NB4 (cell line): Measurements from ENCODE around the gene LSM5.

Source experiments
- DNase-seq: peaks from one replicate; pipeline ENCODE4 v3.0.0; 2010; ENCODE audit warnings: low read depth
- H3K4me3 ChIP-seq: one replicate; pipeline ENCODE4 v1.5.1; 2011; ENCODE audit warnings: mild to moderate bottlenecking, low read depth, low read length, moderate library complexity
- MYC ChIP-seq: IDR thresholded peaks from 2 replicates; pipeline ENCODE4 v1.6.1; 2011; ENCODE audit warnings: low read depth, low read length
- POLR2A ChIP-seq: IDR thresholded peaks from 2 replicates; pipeline ENCODE4 v1.6.1; 2011; ENCODE audit warnings: mild to moderate bottlenecking; ENCODE audit not compliant: insufficient read length; ENCODE audit errors: extremely low read depth
- TF ChIP-seq, protein P1 (sequence below): IDR thresholded peaks from one replicate; pipeline ENCODE4 v1.5.1; 2012; ENCODE audit warnings: low read depth, low read length
- TF ChIP-seq, protein P2 (sequence below): IDR thresholded peaks from 2 replicates; pipeline ENCODE4 v1.6.1; 2011; ENCODE audit warnings: low read depth, low read length

The LSM5 gene

DNA sequence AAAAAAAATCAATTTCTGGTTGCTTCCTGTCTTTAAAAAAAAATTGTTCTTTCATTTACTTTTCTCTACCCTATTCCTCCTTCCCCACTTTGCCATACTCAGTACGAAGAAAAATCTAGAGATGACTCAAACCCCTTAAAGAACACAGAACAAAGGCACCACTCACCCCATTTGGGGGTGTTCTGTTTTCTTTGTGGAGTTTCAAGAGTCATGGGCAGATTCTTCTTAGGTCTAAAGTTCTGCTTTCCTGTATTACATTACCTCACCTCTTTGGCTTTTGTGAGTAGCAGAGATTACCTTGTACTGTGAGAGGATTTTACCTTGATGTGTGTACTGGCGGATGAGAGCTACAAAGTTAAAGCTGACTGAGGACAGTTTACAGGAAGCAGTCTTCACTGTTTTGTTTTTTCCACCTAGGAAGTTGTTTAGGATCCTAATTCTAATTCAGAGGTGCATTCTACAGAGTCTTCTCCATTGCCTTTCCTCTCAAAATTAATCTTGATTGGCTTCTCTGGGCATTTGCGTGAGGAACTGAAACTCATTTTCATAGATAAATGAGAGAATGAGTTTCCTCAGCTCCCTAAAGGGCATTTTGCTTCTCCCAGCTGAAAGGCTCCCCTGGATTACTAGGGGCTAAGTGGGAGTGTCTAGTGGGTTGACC, 25.8 kb upstream of the LSM5 start:
- no peak for DNase-seq

DNA sequence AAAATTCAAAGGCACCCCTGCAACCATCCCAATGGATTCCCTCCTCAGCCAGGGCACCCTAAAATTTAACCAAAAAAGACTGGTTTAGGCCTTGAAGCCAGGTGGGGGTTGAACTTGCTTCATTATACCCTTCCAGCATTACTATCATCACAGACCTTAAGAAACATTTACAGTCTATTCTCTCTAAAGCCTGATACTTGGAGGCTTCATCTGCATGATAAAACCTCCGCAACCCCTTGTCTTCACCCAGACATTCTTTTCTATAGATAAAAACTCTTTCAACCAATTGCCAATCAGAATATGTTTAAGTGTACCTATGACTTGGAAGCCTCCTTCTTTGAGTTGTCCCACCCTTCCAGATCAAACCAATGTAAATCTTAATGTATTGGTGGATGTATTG, 23.0 kb upstream of the LSM5 start:
- TF ChIP-seq, protein P1, sequence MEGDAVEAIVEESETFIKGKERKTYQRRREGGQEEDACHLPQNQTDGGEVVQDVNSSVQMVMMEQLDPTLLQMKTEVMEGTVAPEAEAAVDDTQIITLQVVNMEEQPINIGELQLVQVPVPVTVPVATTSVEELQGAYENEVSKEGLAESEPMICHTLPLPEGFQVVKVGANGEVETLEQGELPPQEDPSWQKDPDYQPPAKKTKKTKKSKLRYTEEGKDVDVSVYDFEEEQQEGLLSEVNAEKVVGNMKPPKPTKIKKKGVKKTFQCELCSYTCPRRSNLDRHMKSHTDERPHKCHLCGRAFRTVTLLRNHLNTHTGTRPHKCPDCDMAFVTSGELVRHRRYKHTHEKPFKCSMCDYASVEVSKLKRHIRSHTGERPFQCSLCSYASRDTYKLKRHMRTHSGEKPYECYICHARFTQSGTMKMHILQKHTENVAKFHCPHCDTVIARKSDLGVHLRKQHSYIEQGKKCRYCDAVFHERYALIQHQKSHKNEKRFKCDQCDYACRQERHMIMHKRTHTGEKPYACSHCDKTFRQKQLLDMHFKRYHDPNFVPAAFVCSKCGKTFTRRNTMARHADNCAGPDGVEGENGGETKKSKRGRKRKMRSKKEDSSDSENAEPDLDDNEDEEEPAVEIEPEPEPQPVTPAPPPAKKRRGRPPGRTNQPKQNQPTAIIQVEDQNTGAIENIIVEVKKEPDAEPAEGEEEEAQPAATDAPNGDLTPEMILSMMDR: no peak
- TF ChIP-seq, protein P2, sequence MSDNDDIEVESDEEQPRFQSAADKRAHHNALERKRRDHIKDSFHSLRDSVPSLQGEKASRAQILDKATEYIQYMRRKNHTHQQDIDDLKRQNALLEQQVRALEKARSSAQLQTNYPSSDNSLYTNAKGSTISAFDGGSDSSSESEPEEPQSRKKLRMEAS: no peak
- TF ChIP-seq MYC: no peak
- no peak for TF ChIP-seq POLR2A
- DNase-seq: no peak
- H3K4me3 ChIP-seq: no peak overlapping the region

More for the DNA sequence above, 25.8 kb upstream of the LSM5 start:
- TF ChIP-seq, protein P1: no peak
- TF ChIP-seq MYC (no peak), POLR2A (no peak)
- TF ChIP-seq, protein P2: no peak
- H3K4me3 ChIP-seq: no peak overlapping the region

DNA sequence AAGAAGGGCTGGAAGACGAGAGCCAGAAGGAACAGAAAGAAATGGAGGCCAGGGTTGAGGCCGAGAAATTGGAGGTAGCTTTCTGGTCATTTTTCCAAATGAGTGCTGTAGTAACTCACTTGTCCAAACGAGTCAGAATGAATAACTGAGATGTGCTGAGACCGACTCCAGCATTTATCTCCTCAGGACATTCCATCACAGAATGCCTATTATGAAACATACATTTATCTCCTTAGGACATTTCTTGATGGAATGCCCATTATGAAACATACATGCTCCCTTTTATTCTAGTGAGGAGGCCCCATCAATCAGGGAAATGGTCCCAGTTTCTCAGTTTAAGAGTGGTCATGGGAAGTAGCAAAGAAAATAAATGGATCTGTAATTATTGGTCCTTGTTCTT, 21.6 kb upstream of the LSM5 start:
- no peak overlapping the region for H3K4me3 ChIP-seq
- no peak for TF ChIP-seq MYC
- TF ChIP-seq, protein P1: no peak
- TF ChIP-seq, protein P2: no peak
- no peak for TF ChIP-seq POLR2A
- DNase-seq: no peak

DNA sequence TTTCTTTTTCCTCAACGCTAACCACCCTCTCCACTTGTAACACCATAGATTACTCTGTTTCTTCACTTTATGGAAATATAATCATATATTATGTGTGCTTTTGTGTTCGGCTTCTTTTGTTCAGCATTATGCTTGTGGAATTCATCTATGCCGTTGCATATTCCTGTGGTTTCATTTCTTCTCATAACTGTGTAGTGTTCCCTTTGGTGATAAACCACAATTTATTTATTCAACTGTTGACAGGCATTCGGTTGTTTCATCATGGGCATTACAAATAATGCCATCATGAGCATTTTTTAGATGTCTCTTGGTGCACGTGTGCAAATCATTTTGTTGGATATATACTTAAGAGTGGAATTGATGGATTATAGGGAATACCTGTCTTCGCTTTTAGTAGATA, 17.2 kb upstream of the LSM5 start:
- TF ChIP-seq MYC (no peak), POLR2A (no peak)
- TF ChIP-seq, protein P1: no peak
- TF ChIP-seq, protein P2: no peak
- H3K4me3 ChIP-seq: no peak overlapping the region
- DNase-seq: no peak

DNA sequence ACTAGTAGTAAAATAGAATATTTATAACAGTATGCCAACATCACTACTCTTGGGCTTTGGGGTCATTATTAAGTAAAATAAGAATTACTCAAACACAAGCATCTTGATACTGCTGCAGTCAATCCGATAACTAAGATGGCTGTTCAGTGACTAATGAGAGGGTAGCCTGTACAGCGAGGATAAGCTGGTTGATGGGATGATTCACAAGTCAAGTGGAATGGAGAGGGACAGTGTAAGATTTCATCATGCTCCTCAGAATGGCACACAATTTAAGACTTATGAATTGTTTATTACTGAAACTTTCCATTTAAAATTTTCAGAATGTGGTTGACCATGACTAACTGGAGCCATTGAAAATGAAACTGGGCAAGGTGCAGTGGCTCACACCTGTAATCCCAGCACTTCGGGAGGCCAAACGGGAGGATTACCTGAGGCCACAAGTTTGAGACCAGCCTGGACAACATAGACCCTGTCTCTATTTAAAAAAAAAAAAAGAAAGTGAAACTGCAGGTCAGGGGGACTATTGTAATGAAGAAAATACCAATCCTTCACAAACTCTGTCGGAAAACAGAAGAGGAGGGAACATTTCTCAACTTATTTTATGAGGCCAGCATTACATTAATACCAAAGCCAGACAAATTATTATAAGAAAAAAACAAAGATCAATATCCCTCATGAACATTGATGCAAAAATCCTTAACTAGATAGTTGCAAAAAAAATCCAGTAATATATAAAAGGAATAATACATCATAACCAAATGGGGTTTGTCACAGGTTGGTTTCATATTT, 16.3 kb upstream of the LSM5 start:
- TF ChIP-seq POLR2A (no peak), MYC (no peak)
- TF ChIP-seq, protein P2: no peak
- TF ChIP-seq, protein P1: no peak
- H3K4me3 ChIP-seq: no peak overlapping the region
- peak; percentile 88 for DNase-seq
